HPDE6-E6E7 (cell line): Measurements from ENCODE around the gene ZNF804A.

Source experiments
- DNase-seq: peaks from one replicate; pipeline ENCODE4 v3.0.0; 2011; ENCODE audit warnings: missing footprints; ENCODE audit errors: extremely low spot score

Gene ZNF804A

DNA sequence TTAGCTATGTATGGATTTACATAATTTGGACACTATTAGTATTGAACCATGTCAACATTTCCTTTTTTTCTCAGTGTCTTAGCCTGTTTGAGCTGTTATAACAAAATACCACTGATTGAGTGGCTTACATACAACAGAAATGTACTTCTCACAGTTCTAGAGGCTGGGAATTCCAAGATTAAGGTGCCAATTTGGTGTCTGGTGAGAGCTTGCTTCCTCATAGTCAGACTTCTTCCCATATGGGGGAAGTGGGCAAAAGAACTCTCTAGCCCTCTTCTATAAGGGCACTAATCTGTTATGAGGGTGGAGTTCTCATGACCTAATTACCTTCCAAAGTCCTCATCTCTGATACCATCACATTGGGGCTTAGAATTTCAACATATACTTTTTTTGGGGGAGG, 12.6 kb downstream of the ZNF804A start:
- no peak for DNase-seq

DNA sequence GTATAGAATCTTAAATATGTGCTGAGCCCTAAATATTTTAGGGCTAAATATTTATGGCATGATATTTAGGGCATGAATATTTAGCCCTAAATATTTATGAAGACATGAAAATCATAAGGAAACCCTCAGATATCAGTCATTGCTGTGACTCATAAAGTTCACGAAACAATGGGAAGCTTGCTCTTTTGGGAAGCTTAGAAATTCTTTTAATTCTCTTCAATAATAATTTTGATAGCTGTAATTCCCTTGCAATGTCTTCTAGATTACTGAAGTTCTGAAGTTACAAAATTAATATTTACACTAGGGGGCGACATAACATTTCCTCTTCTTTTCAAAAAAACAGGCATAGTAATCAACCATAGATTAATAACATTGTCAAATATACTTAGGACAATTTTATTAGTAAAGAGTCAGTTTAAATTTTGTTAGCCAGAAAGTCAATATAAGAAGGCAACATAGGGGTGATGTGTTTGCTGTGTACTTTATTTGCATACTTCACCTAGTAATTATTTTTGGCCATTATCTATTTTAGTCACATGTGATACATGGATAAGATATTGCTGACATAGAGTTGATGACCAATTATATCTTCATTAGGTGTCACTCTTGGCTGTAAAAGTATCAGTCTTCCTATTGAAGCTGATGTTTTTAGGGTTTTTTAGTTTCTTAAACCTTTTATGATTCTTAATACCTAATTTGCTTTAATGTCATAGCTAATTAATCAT, 13.2 kb downstream of the ZNF804A start:
- no peak for DNase-seq

GRCh38 chr2:184620367-184620766, 22.0 kb downstream of the ZNF804A start:
- no peak for DNase-seq

- no peak for DNase-seq
These were observed 26.0 kb downstream of the ZNF804A start for GRCh38 chr2:184624311-184624710.

DNA sequence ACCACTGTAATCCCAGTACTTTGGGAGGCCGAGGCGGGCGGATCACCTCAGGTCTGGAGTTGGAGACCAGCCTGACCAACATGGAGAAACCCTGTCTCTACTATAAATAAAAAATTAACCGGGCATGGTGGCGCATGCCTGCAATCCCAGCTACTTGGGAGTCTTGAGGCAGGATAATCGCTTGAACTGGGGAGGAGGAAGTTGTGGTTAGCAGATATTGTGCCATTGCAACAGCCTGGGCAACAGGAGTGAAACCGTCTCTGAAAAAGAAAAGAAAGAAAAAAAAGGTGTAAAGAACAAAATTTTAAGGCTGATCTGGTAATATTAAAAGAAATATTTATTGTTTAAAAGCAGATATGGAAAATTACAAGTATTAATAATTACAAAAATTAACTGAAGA, 29.7 kb downstream of the ZNF804A start:
- DNase-seq, result no peak

GRCh38 chr2:184633726-184634125, 35.4 kb downstream of the ZNF804A start:
- no peak for DNase-seq

DNA sequence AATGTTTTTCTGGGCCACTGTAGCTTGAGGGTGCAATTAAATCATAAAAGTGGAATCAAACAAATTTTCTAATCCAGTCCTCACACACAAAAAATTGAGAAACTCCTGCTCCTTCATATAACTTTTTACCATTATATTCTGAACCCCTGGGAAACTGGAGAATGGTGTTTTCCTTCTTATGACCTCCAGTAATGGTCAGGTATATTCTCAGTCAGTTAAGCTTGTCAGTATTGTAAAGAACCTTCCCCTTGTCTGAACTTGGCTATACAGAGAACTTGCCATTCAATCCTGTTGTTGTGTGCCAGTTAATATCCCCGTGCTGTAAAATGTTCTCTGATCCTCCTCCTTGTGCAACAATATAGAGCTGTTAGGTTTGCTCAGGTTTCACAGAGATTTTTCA, 39.5 kb downstream of the ZNF804A start:
- DNase-seq, result no peak

DNA sequence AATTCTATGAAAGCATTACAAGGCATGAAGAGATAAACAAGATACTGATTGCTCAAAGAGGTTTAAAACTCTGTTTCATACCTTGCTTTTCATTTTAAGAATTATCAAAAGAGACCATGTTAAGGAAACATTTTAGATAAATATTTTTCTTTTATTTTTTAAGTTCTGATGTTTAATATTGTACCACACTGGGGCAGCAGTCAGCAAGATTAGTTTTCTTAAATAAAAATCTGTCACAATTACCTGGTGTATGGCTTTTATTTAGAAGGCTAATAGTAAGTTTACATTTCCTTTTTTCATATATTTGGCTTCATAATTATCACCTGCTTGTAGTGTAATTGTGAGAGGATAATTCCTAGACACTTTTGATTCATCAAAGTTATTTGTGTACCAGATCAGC, 46.4 kb downstream of the ZNF804A start:
- DNase-seq, result no peak

GRCh38 chr2:184646177-184646576, 47.8 kb downstream of the ZNF804A start:
- DNase-seq, result peak; percentile 34

DNA sequence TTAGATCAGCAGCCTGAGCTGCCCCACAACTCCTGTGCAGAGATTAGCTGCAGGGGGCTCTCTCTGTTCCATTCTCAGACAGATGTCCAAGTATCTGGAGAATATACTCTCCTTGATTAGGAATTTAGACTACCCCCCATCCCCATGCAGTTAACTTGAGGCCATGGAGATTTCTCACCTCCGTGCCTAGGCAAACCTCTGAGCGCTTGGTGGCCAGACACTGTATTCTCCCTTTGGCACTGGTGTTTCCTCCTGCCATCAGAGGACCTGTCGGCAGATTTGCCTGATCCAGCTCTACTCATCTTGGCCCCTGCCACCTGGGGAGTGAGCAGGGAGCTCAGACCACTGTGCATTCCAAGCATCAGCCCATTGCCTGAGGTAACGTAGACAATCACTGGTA, 48.3 kb downstream of the ZNF804A start:
- DNase-seq, result no peak

DNA sequence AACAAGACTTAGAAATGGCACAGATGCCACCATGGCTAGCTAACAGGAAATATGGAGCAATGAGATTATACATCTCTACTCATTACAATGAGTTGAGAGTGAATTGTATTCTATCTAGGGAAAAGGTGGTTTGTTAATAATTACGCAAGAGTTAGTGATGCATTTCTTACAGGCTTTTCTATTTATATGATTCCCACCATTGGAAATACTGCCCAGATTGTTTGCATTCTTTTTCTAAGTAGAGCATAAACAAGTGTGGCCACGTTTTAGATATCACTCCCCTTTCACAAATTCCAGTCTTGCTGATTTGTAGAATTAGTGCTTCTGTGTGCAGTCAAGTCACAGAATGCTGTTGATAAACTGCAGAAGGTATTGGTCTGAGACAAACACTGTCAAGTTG, 56.6 kb downstream of the ZNF804A start:
- no peak for DNase-seq

DNA sequence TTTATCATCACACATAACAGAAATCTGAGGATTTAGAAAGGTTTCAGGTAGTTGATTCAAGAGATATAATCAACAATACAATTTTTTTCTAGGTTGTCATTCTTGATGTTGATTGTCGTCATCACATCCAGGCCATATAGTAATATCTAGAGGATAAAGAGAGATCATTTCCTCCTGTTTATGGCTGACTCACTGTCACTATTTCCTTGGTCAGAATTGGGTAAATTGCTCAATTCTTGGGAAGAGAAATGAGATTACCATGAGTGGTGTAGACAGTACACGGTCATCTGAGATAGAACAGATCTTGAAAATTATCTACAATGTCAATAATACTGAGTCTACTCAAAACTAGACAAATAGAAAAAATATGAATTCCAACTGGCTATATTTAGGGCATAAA, 78.8 kb downstream of the ZNF804A start:
- DNase-seq, result no peak

GRCh38 chr2:184679219-184680018, 81.1 kb downstream of the ZNF804A start:
- no peak for DNase-seq

GRCh38 chr2:184680825-184681224, 82.5 kb downstream of the ZNF804A start:
- no peak for DNase-seq

DNA sequence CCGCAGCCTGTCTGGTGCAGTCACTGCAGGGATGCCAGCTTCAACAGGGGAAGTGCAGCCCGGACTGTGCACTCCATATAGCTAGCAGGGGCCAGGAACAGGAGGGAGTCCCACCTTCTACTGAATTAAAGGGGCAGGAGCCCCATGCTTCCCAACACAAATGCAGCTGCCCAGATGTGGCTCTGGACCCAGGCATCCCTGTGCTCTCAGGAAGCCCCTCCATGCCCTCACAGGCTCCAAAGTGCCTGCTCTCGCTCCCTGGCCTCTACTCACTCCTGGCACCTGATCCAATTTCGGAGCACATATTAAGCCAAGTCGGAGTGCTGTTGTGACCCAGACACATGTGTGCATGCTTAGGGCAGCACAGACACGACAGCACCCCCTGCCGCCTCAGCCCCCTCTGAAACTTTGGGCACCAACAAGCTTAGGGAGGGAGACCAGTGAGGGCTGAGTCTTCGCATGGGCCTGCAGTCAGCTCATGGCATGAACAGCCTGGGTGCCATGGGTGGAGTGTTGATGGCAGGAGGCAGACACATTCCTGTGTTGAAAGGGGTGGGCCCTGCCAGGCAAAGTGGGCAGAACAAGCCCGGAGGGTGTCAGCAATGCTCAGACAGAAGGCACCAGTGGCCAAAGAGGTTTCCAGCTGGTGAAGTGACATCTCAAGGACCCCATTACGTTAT, 83.5 kb downstream of the ZNF804A start:
- no peak for DNase-seq

DNA sequence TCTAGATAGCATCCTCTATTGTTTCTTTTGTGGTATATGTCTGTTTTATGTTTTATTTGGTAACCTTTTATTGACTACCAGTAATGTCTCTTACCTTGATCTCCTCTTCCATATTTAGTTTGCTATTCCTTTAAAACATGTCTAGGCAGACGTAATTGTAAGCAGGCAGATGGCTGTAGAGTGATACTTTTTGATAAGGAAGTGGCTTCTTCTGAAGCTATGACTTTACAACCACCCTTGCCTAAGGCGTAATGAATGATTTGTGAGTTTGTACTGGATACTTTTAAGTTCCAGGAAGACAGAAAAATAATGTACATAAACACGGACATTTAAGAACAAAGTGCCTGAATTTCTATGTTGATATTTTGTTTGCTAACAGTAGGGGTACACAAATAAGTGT, 85.6 kb downstream of the ZNF804A start:
- peak; percentile 9 for DNase-seq

- DNase-seq, result no peak
These were observed 87.9 kb downstream of the ZNF804A start for GRCh38 chr2:184685999-184686841.

DNA sequence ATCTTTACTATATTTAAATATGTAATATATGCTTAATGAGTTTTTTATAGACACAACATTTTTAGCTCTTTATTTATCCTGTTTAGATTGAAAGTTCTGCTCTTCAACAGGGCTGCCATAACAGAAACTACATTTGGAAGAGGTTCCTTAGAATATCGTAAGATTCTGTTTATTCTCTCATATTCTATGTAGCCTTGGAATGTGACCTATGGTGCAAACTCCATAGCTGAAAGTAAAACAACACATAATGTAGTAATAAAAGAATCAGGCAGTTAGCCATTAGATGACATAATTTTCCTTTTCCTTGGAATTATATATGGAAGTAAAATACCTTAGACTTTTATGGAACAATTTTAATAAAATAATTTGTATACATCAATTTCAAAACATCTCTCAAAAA, 91.3 kb downstream of the ZNF804A start:
- no peak for DNase-seq

DNA sequence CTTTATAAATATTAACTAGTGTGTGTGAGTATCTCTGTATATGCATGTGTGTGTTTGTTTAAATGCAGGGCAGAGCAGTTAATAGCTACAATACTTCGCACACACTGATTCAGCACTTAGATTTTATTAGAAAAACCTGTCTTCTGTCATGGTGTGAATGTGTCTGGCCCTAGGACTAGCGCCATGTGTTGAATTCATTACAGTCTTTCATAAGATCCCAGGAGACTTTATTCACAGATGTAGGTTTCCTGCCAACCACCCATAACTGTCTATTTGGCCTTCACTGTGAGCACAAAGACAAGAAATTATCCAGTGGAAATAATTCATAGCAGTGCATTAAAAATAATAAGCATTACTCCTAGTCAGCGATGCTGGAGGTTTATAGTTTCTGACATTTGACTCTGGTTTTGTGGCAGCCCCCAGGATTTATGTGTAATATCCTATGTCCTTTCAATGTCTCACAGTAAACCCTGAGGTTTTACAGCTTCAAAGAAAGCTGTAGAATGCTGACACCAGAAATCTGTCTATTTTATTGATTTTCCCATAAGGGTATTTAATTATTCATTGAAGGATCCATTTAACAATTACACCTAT, 93.9 kb downstream of the ZNF804A start:
- DNase-seq, result no peak

DNA sequence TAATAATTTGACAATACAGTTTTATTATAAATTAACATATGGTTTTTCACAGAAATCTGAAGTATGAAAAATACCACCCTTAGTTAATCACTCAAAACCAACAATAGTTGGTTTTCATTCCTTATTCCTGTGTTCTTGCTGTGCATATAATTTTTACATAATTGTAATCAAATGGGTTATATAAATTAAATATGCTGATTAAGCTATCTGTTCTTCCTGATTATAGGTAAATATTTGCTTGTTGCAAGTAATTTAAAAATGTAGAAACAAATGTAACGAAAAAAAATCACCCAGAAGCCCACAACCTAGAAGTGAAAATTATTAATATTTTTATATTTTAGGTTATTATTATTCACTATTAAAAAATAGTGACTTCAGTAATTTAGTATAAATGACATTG, 98.3 kb downstream of the ZNF804A start:
- DNase-seq, result no peak

DNA sequence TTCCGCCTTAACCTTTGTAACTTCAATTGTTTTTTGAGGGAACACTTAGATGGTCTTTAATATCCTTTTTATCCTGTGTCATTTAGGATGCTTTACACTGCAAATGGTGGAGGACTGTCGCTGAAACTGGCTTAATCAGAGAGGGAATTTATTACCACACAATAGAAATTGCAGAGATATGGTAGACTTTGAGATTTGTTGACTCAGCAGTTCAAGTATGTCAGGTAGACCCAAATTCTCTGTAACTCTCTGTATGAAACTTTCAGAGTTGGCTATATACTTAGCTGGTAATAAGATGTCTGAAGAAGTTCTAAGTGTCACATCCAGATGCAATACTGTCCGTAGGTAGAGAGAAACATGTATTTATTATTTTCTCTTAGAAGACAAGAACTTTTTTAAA, 100.1 kb downstream of the ZNF804A start:
- no peak for DNase-seq
